ENCODE results near the gene OR6J1.

DNA sequence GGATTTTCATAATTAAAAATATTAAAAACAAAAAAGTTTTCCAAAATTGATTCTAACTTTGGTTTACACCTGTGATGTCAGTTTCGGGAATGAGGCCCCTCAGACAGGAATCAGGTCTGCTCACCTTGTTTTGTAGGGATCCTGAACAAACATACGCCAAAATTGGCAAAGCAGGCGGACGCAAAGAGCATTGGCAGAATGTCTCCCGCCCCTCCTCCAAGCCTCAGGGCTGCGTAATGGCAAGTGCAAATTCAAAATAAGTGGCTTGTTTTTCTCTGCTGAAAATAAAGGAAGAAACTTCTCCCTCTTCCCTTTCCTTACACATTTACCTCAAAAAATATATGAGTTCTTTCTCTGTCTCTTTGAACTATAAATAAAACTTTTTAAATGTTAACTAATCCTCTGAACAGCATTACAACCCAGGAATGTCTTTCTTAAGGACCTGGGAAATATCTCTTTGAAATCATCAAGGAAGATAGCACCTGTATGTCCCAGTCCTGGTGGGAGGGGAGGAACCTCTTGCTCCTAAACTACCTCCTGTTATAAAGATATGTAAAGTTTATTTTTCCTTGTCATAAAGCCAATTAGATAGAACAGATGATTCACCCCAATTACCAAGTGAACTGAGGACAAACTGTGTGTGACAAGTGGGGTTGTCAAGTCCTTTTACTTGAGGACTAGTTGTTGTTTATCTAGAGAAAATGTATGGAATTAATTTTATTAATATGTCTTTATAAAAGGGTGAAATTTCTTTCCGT is 16.5 kb downstream of the OR6J1 start:
- TF ChIP-seq EZH2phosphoT487 (IDR thresholded peaks at IDR 0.05; ENCODE audit: insufficient read depth, low read depth): no peak
- no peak for TF ChIP-seq EZH2 (IDR thresholded peaks at IDR 0.05; ENCODE audit: insufficient read depth, poor library complexity, severe bottlenecking)
